NCI-H345 (cell line): Measurements from ENCODE around the gene MYOC.
"Not testable (repeated sequence)": the region's sequence is repeated elsewhere in the genome, so short reads cannot be mapped to it uniquely, and the experiment has no call there.

Experiments used
- DNase-seq: peaks from one replicate; lab custom pipeline; 2025; lab: John Stamatoyannopoulos, UW

The MYOC gene

GRCh38 chr1:171652234-171652822, at the start of gene MYOC:
Gene MYOC, minus strand, starts transcription at chr1:171652688. Its CDS starts 77 bp downstream, at chr1:171652611.
- DNase-seq: no peak

GRCh38 chr1:171699531-171699930, 47.0 kb upstream of the MYOC start:
- DNase-seq: no peak

- DNase-seq: not testable (repeated sequence)
Measured at GRCh38 chr1:171695772-171696171, 43.3 kb upstream of the MYOC start.

GRCh38 chr1:171693541-171693940, 41.1 kb upstream of the MYOC start:
- not testable (repeated sequence) for DNase-seq

GRCh38 chr1:171683870-171684269, 31.4 kb upstream of the MYOC start:
- no peak for DNase-seq

GRCh38 chr1:171680339-171680738, 27.9 kb upstream of the MYOC start:
- no peak for DNase-seq

- no peak for DNase-seq
Measured at GRCh38 chr1:171676823-171677222, 24.3 kb upstream of the MYOC start.

GRCh38 chr1:171674431-171675405, 22.2 kb upstream of the MYOC start:
- DNase-seq: no peak

GRCh38 chr1:171670739-171671138, 18.3 kb upstream of the MYOC start:
- DNase-seq: no peak

GRCh38 chr1:171668372-171668771, 15.9 kb upstream of the MYOC start:
- DNase-seq: no peak

GRCh38 chr1:171666114-171666769, 13.8 kb upstream of the MYOC start:
- no peak for DNase-seq

GRCh38 chr1:171664976-171665375, 12.5 kb upstream of the MYOC start:
- no peak for DNase-seq

- DNase-seq: no peak
Measured at GRCh38 chr1:171663854-171664575, 11.5 kb upstream of the MYOC start.

GRCh38 chr1:171663036-171663853, 10.8 kb upstream of the MYOC start:
- DNase-seq: no peak

GRCh38 chr1:171661076-171661650, 8.7 kb upstream of the MYOC start:
- no peak for DNase-seq

- DNase-seq: not testable (repeated sequence)
Measured at GRCh38 chr1:171656206-171656605, 3.7 kb upstream of the MYOC start.

GRCh38 chr1:171655746-171656116, 3.2 kb upstream of the MYOC start:
- no peak for DNase-seq

- DNase-seq: no peak
Measured at GRCh38 chr1:171654942-171655745, 2.7 kb upstream of the MYOC start.

- DNase-seq: no peak
Measured at GRCh38 chr1:171654201-171654941, 1.9 kb upstream of the MYOC start.
